ENCODE data around the gene ENKD1. TPM values are rescaled to one million over a fixed set of nuclear protein-coding genes. Genes with fewer than 3 reads are reported as not detected.

The ENKD1 gene
- total RNA-seq, 1 donor from 2014 or later = 19.4 TPM

GRCh38 chr16:67677712-67678111 is 11.2 kb upstream of the ENKD1 start:
- peaks cover 47% of the 10 kb centered on the region for H3K4me1 ChIP-seq
- DNase-seq = no peak
- TF ChIP-seq, protein P1, sequence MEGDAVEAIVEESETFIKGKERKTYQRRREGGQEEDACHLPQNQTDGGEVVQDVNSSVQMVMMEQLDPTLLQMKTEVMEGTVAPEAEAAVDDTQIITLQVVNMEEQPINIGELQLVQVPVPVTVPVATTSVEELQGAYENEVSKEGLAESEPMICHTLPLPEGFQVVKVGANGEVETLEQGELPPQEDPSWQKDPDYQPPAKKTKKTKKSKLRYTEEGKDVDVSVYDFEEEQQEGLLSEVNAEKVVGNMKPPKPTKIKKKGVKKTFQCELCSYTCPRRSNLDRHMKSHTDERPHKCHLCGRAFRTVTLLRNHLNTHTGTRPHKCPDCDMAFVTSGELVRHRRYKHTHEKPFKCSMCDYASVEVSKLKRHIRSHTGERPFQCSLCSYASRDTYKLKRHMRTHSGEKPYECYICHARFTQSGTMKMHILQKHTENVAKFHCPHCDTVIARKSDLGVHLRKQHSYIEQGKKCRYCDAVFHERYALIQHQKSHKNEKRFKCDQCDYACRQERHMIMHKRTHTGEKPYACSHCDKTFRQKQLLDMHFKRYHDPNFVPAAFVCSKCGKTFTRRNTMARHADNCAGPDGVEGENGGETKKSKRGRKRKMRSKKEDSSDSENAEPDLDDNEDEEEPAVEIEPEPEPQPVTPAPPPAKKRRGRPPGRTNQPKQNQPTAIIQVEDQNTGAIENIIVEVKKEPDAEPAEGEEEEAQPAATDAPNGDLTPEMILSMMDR (IDR thresholded peaks at IDR 0.05) = no peak
- no peak overlapping the region for H3K4me3 ChIP-seq
- H3K27me3 ChIP-seq (ENCODE audit: low read depth) = no peaks in the 10 kb centered on the region
- H3K27ac ChIP-seq = no peak overlapping the region
- no peak for ATAC-seq
- peaks cover 15% of the 10 kb centered on the region for H3K36me3 ChIP-seq
- H3K9me3 ChIP-seq = no peaks in the 10 kb centered on the region
- intact Hi-C loops (cut with DNase I) = no loop called here

- Histone ChIP-seq H3K27ac (no peak overlapping the region), H3K27me3 (ENCODE audit: low read depth) (no peaks in the 10 kb centered on the region), H3K4me3 (no peak overlapping the region), H3K4me1 (peaks cover 53% of the 10 kb centered on the region), H3K9me3 (no peaks in the 10 kb centered on the region), H3K36me3 (peaks cover 8% of the 10 kb centered on the region)
- ATAC-seq (no peak), DNase-seq (no peak)
- TF ChIP-seq, protein P1 (IDR thresholded peaks at IDR 0.05) = no peak
- intact Hi-C loops (cut with DNase I) = no loop called here
Measured at GRCh38 chr16:67676939-67677338, 10.4 kb upstream of the ENKD1 start.

DNA sequence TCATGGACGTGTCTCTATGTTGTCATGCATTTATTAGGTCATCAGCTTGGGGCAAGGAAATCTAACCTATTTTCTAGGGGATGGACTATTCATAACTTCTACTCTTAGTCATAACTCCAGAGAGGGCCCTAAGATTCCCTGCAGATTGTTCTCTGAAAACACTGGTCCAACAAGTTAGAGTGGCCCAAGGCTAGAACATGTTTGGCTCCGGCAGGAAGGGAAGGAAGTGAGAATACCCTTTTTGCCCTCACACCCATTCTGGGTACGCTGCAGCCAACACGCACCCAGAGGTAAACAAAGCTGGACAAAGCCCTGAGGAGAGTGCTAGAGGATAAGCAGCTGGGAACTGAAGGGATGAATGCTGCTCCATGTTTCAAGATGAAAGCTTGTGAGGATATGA is 10.0 kb upstream of the ENKD1 start:
- intact Hi-C loops (cut with DNase I) = no loop called here
- peak overlapping the region; percentile 8 for H3K27ac ChIP-seq
- ATAC-seq = no peak
- no peaks in the 10 kb centered on the region for H3K27me3 ChIP-seq (ENCODE audit: low read depth)
- H3K4me3 ChIP-seq = no peak overlapping the region
- peaks cover 53% of the 10 kb centered on the region for H3K4me1 ChIP-seq
- peaks cover 7% of the 10 kb centered on the region for H3K36me3 ChIP-seq
- TF ChIP-seq, protein P1 (IDR thresholded peaks at IDR 0.05) = no peak
- DNase-seq = no peak
- H3K9me3 ChIP-seq = no peaks in the 10 kb centered on the region

DNA sequence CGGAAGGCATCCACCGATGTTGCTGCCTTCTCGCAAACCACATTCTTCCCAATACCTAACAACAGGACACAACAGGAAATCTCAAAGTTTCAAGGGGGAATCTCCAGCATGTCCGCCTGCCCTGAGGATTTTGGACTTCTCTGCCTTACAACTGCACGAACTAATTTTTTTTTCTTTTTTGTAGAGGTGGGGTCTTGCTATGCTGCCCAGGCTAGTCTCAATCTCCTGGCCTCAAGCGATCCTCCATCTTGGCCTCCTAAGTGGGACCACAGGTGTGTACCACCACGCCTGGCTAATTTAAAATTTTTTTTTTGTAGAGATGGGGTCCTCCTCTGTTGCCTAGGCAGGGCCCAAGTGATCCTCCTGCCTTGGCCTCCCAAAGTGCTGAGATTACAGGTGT is 9.4 kb upstream of the ENKD1 start:
- peaks cover 7% of the 10 kb centered on the region for H3K36me3 ChIP-seq
- no peak for ATAC-seq
- no peaks in the 10 kb centered on the region for H3K9me3 ChIP-seq
- TF ChIP-seq, protein P1 (IDR thresholded peaks at IDR 0.05) = no peak
- peak overlapping the region; percentile 8 for H3K27ac ChIP-seq
- H3K4me1 ChIP-seq = peaks cover 53% of the 10 kb centered on the region
- intact Hi-C loops (cut with DNase I) = no loop called here
- H3K4me3 ChIP-seq = no peak overlapping the region
- DNase-seq = no peak
- no peaks in the 10 kb centered on the region for H3K27me3 ChIP-seq (ENCODE audit: low read depth)

- peaks cover 53% of the 10 kb centered on the region for H3K4me1 ChIP-seq
- no peak overlapping the region for H3K4me3 ChIP-seq
- H3K27ac ChIP-seq = no peak overlapping the region
- no peaks in the 10 kb centered on the region for H3K9me3 ChIP-seq
- ATAC-seq (no peak), DNase-seq (no peak)
- peaks cover 7% of the 10 kb centered on the region for H3K36me3 ChIP-seq
- no peaks in the 10 kb centered on the region for H3K27me3 ChIP-seq (ENCODE audit: low read depth)
- TF ChIP-seq, protein P1 (IDR thresholded peaks at IDR 0.05) = no peak
- intact Hi-C loops (cut with DNase I) = no loop called here
Measured at GRCh38 chr16:67675579-67675935, 9.0 kb upstream of the ENKD1 start.
